HepG2 (cell line): ENCODE data around the gene CKS1B. TPM values are rescaled to one million over a fixed set of nuclear protein-coding genes. Genes with fewer than 3 reads are reported as not detected.

ENCODE experiments used
- ATF7-NPFF ChIP-seq: sonication (generic); formaldehyde crosslinking; IDR thresholded peaks from 2 replicates; pipeline ENCODE4 v1.8.1; 2023; ENCODE audit warnings: mild to moderate bottlenecking, low read depth, missing genetic modification reagents, moderate library complexity
- EED ChIP-seq: sonication (generic); formaldehyde crosslinking; IDR thresholded peaks from 2 replicates; pipeline ENCODE4 v1.5.0; 2020; ENCODE audit warnings: mild to moderate bottlenecking, missing genetic modification reagents
- FOXA3 ChIP-seq: IDR thresholded peaks from 2 replicates; pipeline ENCODE4 v1.6.1; 2016; ENCODE audit warnings: missing genetic modification reagents, missing compliant biosample characterization
- GATAD1 ChIP-seq: IDR thresholded peaks from 2 replicates; pipeline ENCODE4 v1.6.1; 2016; ENCODE audit warnings: missing genetic modification reagents, missing compliant biosample characterization
- GRHL1 ChIP-seq: sonication (generic); formaldehyde crosslinking; conservative IDR thresholded peaks from 2 replicates; pipeline ENCODE4 v1.8.0; 2022; ENCODE audit warnings: missing genetic modification reagents
- GTF3A ChIP-seq: sonication (generic); formaldehyde crosslinking; conservative IDR thresholded peaks from 2 replicates; pipeline ENCODE4 v1.4.0; 2020; ENCODE audit warnings: mild to moderate bottlenecking, missing genetic modification reagents
- HCFC1 ChIP-seq: fragments of 150-350 bp; IDR thresholded peaks from 2 replicates; pipeline ENCODE4 v1.6.1; 2014; ENCODE audit warnings: low read depth, low read length
- NFE2L1 ChIP-seq: sonication (generic); formaldehyde crosslinking; IDR thresholded peaks from 2 replicates; pipeline ENCODE4 v1.4.0; 2020; ENCODE audit warnings: missing genetic modification reagents, mild to moderate bottlenecking, borderline replicate concordance
- NR3C1 ChIP-seq: sonication (generic); formaldehyde crosslinking; IDR thresholded peaks from 2 replicates; pipeline ENCODE4 v1.4.0; 2020; ENCODE audit warnings: missing genetic modification reagents
- POLR2AphosphoS5 ChIP-seq: IDR thresholded peaks from 2 replicates; pipeline ENCODE4 v1.6.1; 2012; ENCODE audit warnings: low read depth, low read length
- PREB ChIP-seq: sonication (generic); formaldehyde crosslinking; IDR thresholded peaks from 2 replicates; pipeline ENCODE4 v1.4.0; 2020; ENCODE audit warnings: missing genetic modification reagents
- RBAK ChIP-seq: sonication (generic); formaldehyde crosslinking; IDR thresholded peaks from 2 replicates; pipeline ENCODE4 v1.5.1; 2020; ENCODE audit warnings: mild to moderate bottlenecking, missing genetic modification reagents
- RXRB ChIP-seq: IDR thresholded peaks from 2 replicates; pipeline ENCODE4 v1.6.1; 2016; ENCODE audit warnings: borderline replicate concordance, missing genetic modification reagents, missing compliant biosample characterization
- SIN3A ChIP-seq: IDR thresholded peaks from 2 replicates; pipeline ENCODE4 v1.6.1; 2011; ENCODE audit warnings: low read depth, mild to moderate bottlenecking, control low read depth, low read length, borderline replicate concordance
- SNAPC5 ChIP-seq: sonication (generic); formaldehyde crosslinking; IDR thresholded peaks from 2 replicates; pipeline ENCODE4 v1.8.1; 2023; ENCODE audit warnings: mild to moderate bottlenecking, missing genetic modification reagents, borderline replicate concordance
- TCF7L2 ChIP-seq: IDR thresholded peaks from 2 replicates; pipeline ENCODE4 v1.6.1; 2011; ENCODE audit warnings: mild to moderate bottlenecking, low read depth, low read length, moderate library complexity
- ZHX2 ChIP-seq, 2 experiments: sonication (generic) in 1 of 2; formaldehyde crosslinking in 1 of 2; IDR thresholded peaks; 2 replicates each; pipeline versions ENCODE4 v1.6.1 to v1.9.0; 2014 to 2022; ENCODE audit warnings: antibody characterized with exemption in 1 of 2, borderline replicate concordance in 1 of 2, inconsistent platforms in 1 of 2, low read depth in 1 of 2, missing genetic modification reagents in 1 of 2
- ZNF414 ChIP-seq: sonication (generic); formaldehyde crosslinking; IDR thresholded peaks from 2 replicates; pipeline ENCODE4 v1.5.0; 2020; ENCODE audit warnings: missing genetic modification reagents
- ZNF775 ChIP-seq: sonication (generic); formaldehyde crosslinking; IDR thresholded peaks from 2 replicates; pipeline ENCODE4 v1.4.0; 2020; ENCODE audit warnings: missing genetic modification reagents, mild to moderate bottlenecking, moderate library complexity, borderline replicate concordance
- polyA plus RNA-seq, 8 experiments: library from polyadenylated mRNA; depleted of rRNA in 3 of 8; stranded (reverse) in 7 of 8; unstranded in 1 of 8; fragments of >200 nt; fragmentation: Illumina TruSeq in 4 of 8; extraction: Trizol in 4 of 8; gene quantifications; 2 replicates each; pipeline versions ENCODE4 v1.2.1 to v1.2.3, GENCODE V29; 2011 to 2016; ENCODE audit warnings: low read depth in 4 of 8, missing spikeins in 1 of 8, mixed read lengths in 1 of 8; ENCODE audit not compliant: insufficient read depth in 1 of 8
- total RNA-seq, 5 experiments: library from RNA; depleted of rRNA; stranded (reverse); fragments of >200 nt; fragmentation: Illumina TruSeq; extraction: Trizol; gene quantifications; 2 replicates each; pipeline ENCODE4 v1.2.3, GENCODE V29; 2016; ENCODE audit warnings: low read depth in 1 of 5

CKS1B gene
- total and polyA plus RNA-seq, 2 of the 13 experiments (the other 11 are each of a cell fraction or from before 2014, with no cell fraction given), result 217 to 222 TPM

- no peak for TF ChIP-seq NFE2L1 (CRISPR knock-in tag)
- no peak for TF ChIP-seq TCF7L2
- no peak for TF ChIP-seq HCFC1
- TF ChIP-seq GTF3A (CRISPR knock-in tag), result no peak
- TF ChIP-seq ZNF414 (CRISPR knock-in tag), result no peak
- 0 out of 2 replicates have a peak, but pooled peaks have one; percentile 14 for TF ChIP-seq SNAPC5 (CRISPR knock-in tag)
- TF ChIP-seq RXRB, result peak; percentile 25; the same call in 1 of the 2 replicates
- no peak for TF ChIP-seq SIN3A
- TF ChIP-seq EED, result no peak
- no peak for TF ChIP-seq PREB
- no peak for TF ChIP-seq GRHL1 (CRISPR knock-in tag)
- no peak for TF ChIP-seq ZHX2 (IDR thresholded peaks at IDR 0.05; ENCODE audit: low read depth)
- TF ChIP-seq ZHX2 (CRISPR knock-in tag; IDR thresholded peaks at IDR 0.05; ENCODE audit: borderline replicate concordance), result no peak
- no peak for TF ChIP-seq RBAK
- peak; percentile 22; the same call in 1 of the 2 replicates for TF ChIP-seq FOXA3 (CRISPR knock-in tag)
- peak; percentile 67 for TF ChIP-seq POLR2AphosphoS5
- no peak for TF ChIP-seq NR3C1
- TF ChIP-seq GATAD1 (CRISPR knock-in tag), result peak; percentile 64
- no peak for TF ChIP-seq ZNF775 (CRISPR knock-in tag)
- no peak for TF ChIP-seq ATF7-NPFF (CRISPR knock-in tag)
These were observed 18.6 kb upstream of the CKS1B start, which contains the start of gene PBXIP1 (continued) for GRCh38 chr1:154955718-154956543.
